Measurements from ENCODE around the gene RFESD. TPM values are rescaled to one million over a fixed set of nuclear protein-coding genes. Genes with fewer than 3 reads are reported as not detected.

RFESD gene
- total RNA-seq, 1 experiment from 2014 or later: 2.2 TPM

DNA sequence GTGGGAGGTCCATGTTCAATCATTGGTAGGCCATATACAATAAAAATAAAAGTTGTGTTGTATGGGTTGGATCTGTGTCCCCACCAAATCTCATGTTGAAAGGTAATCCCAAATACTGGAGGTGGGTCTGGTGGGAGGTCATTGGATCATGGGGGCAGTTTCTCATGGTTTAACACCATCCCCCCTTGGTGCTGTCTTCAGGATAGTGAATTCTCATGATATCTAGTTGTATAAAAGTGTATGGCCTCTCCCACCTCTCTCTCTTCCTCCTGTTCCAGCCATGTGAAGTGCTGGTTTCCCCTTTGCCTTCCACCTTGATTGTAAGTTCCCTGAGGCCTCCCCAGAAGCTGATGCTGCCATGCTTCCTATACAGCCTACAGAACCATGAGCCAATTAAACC lies 21.1 kb downstream of the RFESD start:
- ATAC-seq (no peak), DNase-seq (ENCODE audit: low read depth, low spot score) (no peak)
- TF ChIP-seq TCF7L2 (IDR thresholded peaks at IDR 0.05; ENCODE audit: low read depth, low read length) (no peak), POLR2AphosphoS5 (IDR thresholded peaks at IDR 0.05; ENCODE audit: low read depth, low read length) (no peak), SIN3A (IDR thresholded peaks at IDR 0.05; ENCODE audit: borderline replicate concordance, insufficient read depth, low read depth, low read length) (no peak)
- TF ChIP-seq, protein P1, sequence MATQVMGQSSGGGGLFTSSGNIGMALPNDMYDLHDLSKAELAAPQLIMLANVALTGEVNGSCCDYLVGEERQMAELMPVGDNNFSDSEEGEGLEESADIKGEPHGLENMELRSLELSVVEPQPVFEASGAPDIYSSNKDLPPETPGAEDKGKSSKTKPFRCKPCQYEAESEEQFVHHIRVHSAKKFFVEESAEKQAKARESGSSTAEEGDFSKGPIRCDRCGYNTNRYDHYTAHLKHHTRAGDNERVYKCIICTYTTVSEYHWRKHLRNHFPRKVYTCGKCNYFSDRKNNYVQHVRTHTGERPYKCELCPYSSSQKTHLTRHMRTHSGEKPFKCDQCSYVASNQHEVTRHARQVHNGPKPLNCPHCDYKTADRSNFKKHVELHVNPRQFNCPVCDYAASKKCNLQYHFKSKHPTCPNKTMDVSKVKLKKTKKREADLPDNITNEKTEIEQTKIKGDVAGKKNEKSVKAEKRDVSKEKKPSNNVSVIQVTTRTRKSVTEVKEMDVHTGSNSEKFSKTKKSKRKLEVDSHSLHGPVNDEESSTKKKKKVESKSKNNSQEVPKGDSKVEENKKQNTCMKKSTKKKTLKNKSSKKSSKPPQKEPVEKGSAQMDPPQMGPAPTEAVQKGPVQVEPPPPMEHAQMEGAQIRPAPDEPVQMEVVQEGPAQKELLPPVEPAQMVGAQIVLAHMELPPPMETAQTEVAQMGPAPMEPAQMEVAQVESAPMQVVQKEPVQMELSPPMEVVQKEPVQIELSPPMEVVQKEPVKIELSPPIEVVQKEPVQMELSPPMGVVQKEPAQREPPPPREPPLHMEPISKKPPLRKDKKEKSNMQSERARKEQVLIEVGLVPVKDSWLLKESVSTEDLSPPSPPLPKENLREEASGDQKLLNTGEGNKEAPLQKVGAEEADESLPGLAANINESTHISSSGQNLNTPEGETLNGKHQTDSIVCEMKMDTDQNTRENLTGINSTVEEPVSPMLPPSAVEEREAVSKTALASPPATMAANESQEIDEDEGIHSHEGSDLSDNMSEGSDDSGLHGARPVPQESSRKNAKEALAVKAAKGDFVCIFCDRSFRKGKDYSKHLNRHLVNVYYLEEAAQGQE (IDR thresholded peaks at IDR 0.05; ENCODE audit: insufficient read depth in 1 of 2, low read depth in 2 of 2, low read length in 1 of 2): no peak
- TF ChIP-seq, protein P2, sequence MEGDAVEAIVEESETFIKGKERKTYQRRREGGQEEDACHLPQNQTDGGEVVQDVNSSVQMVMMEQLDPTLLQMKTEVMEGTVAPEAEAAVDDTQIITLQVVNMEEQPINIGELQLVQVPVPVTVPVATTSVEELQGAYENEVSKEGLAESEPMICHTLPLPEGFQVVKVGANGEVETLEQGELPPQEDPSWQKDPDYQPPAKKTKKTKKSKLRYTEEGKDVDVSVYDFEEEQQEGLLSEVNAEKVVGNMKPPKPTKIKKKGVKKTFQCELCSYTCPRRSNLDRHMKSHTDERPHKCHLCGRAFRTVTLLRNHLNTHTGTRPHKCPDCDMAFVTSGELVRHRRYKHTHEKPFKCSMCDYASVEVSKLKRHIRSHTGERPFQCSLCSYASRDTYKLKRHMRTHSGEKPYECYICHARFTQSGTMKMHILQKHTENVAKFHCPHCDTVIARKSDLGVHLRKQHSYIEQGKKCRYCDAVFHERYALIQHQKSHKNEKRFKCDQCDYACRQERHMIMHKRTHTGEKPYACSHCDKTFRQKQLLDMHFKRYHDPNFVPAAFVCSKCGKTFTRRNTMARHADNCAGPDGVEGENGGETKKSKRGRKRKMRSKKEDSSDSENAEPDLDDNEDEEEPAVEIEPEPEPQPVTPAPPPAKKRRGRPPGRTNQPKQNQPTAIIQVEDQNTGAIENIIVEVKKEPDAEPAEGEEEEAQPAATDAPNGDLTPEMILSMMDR (IDR thresholded peaks at IDR 0.05): no peak
- CTCF ChIA-PET: no interaction called here
- in situ Hi-C loops (cut with HindIII; ENCODE audit: low pct_unique_long_range_greater_than_20kb, low sequenced_read_pairs) (no loop called here), intact Hi-C loops (cut with micrococcal nuclease; ENCODE audit: unreplicated experiment) (no loop called here)
- H3K27me3 ChIP-seq (ENCODE audit: control insufficient read depth, insufficient read depth, low read length): no peaks in the 10 kb centered on the region
- POLR2A ChIA-PET: no interaction called here
- H3K36me3 ChIP-seq (ENCODE audit: control insufficient read depth, insufficient read depth, low read length): no peaks in the 10 kb centered on the region
- no peaks in the 10 kb centered on the region for H3K9me3 ChIP-seq (ENCODE audit: control insufficient read depth, insufficient read depth, low read depth, low read length)
- H3K27ac ChIP-seq (ENCODE audit: low read length): no peak overlapping the region
- peaks cover 7% of the 10 kb centered on the region for H3K4me1 ChIP-seq (ENCODE audit: control insufficient read depth, insufficient read depth, low read length)
- H3K4me3 ChIP-seq (ENCODE audit: low read depth in 2 of 2, low read length in 2 of 2): no peak overlapping the region
- no TSS peak for BruUV-seq (replicated peaks)

DNA sequence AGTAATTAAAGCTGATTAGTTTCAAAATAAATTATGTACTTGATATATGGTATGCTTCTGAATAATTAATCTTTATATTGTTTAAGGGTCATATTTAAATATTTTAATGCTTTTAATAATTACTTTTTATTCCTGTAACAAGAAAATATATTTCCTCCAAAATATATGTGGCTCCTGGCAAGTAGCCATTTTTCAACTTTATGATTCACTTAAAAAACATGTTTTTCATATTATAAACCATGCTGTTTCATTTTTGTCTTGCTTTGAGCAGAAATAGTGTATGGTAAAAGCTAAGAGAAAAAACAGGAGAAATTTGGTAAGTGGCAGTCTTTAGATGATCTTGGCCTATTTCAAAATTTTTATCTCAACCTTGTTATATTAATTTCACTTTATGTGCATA lies 21.6 kb downstream of the RFESD start:
- TF ChIP-seq, protein P2 (IDR thresholded peaks at IDR 0.05): no peak
- TF ChIP-seq, protein P1 (IDR thresholded peaks at IDR 0.05; ENCODE audit: insufficient read depth in 1 of 2, low read depth in 2 of 2, low read length in 1 of 2): no peak
- TF ChIP-seq POLR2AphosphoS5 (IDR thresholded peaks at IDR 0.05; ENCODE audit: low read depth, low read length) (no peak), TCF7L2 (IDR thresholded peaks at IDR 0.05; ENCODE audit: low read depth, low read length) (no peak), SIN3A (IDR thresholded peaks at IDR 0.05; ENCODE audit: borderline replicate concordance, insufficient read depth, low read depth, low read length) (no peak)
- intact Hi-C loops (cut with micrococcal nuclease; ENCODE audit: unreplicated experiment) (no loop called here), in situ Hi-C loops (cut with HindIII; ENCODE audit: low pct_unique_long_range_greater_than_20kb, low sequenced_read_pairs) (no loop called here)
- BruUV-seq (replicated peaks): no TSS peak
- ATAC-seq: no peak
- Histone ChIP-seq H3K36me3 (ENCODE audit: control insufficient read depth, insufficient read depth, low read length) (no peaks in the 10 kb centered on the region), H3K27ac (ENCODE audit: low read length) (no peak overlapping the region), H3K27me3 (ENCODE audit: control insufficient read depth, insufficient read depth, low read length) (no peaks in the 10 kb centered on the region), H3K9me3 (ENCODE audit: control insufficient read depth, insufficient read depth, low read depth, low read length) (no peaks in the 10 kb centered on the region), H3K4me3 (ENCODE audit: low read depth in 2 of 2, low read length in 2 of 2) (no peak overlapping the region), H3K4me1 (ENCODE audit: control insufficient read depth, insufficient read depth, low read length) (peaks cover 7% of the 10 kb centered on the region)
- CTCF ChIA-PET: no interaction called here
- POLR2A ChIA-PET: no interaction called here
- DNase-seq (ENCODE audit: low read depth, low spot score): no peak

All from Panc1 (cell line).